HUDEP-2 (cell line): Measurements from ENCODE around the gene BBX.

Experiments used
- DNase-seq, 76 experiments: peaks; one replicate each; lab custom pipeline; 2025; ENCODE audit not compliant: unreplicated experiment in 76 of 76; lab: John Stamatoyannopoulos, UW

The BBX gene

DNA sequence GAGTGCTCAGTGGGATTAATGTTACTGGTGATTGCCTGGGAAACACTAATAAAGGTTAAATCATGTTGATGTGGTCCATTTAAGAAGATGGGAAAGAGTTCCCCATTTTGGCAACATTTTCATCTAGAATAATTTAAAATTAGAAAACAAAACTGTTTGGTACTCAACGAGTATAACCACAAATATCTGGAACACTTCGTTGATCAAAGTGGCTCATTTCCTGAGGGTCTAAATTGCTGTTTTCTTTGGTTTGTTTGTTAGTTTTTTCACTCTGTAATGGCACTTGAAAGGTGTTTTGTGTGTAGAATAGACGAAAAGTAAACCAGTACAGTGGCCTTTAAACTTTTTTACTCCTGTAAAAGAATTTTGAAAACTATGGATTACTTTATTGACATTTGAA lies 73.9 kb downstream of the BBX start:
- DNase-seq, result no peak

GRCh38 chr3:107598926-107599771 lies 76.4 kb downstream of the BBX start:
- DNase-seq, result peak in 6 of 76 experiments; percentile 1 to 20 (median 4)

GRCh38 chr3:107599772-107600145 lies 77.0 kb downstream of the BBX start:
- DNase-seq, result no peak

DNA sequence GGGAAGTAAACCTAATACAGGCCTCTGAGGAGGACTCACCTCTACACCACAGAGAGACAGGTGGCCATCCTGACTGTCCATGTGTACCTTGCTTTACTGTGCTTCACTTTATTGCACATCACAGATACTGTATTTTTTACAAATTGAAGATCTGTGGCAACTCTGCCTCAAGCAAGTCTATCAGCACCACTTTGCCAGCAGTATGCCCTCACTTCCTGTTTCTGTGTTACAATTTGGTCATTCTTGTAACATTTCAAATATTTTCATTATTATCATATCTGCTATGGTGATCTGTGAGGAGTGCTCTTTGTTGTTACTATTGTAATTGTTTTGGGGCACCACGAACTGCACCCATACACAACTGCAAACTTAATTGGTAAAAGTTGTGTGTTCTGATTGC lies 78.0 kb downstream of the BBX start:
- no peak for DNase-seq

GRCh38 chr3:107604057-107604822 lies 81.5 kb downstream of the BBX start:
- peak in 14 of 76 experiments; percentile 2 to 46 (median 16) for DNase-seq

DNA sequence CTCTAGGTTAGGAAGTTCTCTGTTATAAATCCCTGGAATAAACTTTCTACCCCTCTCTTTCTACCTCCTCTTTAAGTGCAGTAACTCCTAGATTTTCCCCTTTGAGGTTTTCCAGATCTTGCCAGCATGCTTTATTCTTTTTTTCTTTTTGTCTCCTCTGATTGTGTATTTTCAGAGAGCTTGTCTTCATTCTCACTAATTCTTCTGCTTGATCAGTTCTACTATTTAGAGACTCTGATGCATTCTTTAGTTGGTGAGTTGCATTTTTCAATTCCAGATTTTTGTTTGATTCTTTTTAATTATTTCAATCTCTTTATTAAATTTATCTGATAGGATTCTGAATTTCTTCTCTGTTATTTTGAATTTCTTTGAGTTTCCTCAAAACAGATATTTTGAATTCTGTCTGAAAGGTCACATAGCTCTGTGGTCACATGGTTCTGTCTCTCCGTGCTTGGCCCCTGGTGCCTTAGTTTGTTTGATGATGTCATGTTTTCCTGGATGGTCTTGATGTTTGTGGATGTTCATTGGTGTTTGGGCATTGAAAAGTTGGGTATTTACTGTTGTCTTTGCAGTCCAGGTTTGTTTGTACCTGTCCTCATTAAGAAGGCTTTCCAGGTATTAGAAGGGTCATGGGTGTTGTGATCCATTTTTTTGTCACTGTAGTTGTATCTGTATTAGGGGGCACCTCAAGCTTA lies 89.2 kb downstream of the BBX start:
- no peak for DNase-seq

DNA sequence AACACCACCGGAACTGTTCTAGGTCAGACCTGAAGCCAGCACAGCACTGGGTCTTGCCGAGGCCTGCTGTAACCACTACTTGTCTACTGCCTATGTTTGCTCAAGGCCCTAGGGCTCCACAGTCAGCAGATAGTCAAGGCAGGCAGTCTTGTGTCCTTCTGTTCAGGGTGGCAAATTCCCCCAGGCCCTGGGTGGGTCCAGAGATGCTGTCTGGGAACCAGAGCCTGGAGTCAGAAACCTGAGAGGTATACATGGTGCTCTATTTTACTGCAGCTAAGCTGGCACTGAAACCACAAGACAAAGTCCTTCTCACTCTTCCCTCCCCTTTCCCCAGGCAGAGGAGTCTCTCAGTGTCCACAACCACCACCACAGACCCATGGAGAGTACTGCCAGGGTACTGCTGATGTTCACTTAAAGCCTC lies 89.9 kb downstream of the BBX start:
- no peak for DNase-seq

GRCh38 chr3:107619549-107619948 lies 96.8 kb downstream of the BBX start:
- no peak for DNase-seq

- no peak for DNase-seq
Observed at GRCh38 chr3:107620534-107620933, 97.8 kb downstream of the BBX start.

DNA sequence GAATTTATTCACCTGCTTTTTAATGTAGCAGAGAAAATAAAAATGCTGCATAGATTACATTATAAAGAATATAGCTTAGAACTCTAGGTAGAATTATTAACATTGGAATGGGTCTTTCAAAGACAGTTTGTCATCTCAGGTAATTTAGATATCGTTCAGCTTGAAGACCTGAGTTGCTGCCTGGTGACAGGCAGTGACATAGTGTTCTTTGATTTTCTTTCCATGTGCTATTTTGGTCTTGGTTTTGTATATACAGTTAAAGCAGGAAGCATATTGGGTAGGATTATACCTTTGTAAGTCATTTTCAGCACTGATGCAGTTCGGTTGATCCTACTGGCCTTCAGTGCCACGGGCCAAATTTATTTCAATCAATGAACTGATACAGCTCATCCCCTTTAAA lies 98.7 kb downstream of the BBX start:
- DNase-seq, result no peak

DNA sequence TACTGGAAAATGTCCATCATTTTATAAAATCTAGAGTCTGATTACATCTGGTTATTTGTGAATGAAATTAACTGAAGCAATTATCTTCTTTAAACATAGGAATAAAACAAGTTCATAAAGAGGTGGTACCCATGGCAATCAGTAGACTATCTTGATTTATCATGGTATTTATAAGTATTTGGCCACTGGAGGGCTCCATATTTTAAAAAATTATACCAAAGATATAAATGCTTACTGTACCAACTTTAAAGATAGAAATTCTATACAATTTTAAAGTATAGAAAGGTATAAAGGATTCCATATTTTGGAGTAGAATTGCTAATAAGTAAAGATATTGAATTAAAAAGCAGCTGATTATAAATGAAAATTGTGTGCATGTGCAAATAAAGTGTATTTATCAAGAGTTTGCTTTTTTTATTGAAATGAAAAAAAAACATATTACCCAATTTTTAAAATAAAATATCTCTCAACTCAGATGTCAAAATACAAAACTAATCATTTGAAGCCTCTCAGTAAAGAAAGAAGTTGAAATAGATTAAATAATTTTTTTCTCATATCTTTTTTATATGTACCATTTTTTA lies 105.3 kb downstream of the BBX start:
- no peak for DNase-seq

DNA sequence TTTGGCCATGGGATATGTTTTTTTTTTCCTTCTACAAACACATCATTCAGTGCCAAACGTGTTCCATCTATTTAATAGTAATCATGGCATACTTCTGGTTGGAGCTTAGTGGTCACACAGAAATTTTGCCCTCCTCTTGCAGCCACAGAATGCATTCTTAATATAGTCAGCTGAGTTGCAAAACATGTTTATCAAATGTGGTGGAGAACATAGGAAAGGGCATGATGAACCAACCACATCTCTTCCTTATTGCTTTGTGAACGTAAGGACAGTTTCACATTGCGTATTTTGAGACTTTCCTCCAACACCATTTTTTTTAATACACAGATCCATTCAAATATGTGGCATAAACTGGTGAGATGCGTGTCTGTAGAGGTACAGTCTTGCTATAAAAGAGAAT lies 106.8 kb downstream of the BBX start:
- DNase-seq, result no peak

GRCh38 chr3:107630779-107631178 lies 108.0 kb downstream of the BBX start:
- DNase-seq, result no peak

- no peak for DNase-seq
Observed at GRCh38 chr3:107632576-107632975, 109.8 kb downstream of the BBX start.

- DNase-seq, result no peak
Observed at GRCh38 chr3:107633327-107634098, 110.8 kb downstream of the BBX start.

DNA sequence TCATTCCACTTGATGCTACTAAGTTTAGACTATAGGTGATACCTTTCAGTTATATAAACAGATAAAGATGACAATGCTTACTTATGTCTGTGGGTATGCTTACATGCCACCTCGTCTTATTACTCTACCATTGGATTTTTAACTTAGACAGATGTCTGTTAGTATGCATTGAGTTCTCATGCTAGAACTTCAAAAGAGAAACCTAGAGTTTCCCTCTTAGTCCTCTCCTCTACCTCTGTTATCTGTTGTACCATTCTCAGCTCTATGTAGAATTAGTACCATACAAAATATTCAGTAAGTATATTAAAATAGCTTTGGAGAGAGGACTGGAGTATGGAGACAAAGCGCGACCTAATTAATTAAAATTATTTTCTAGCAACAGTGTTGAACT lies 111.3 kb downstream of the BBX start:
- no peak for DNase-seq

GRCh38 chr3:107637416-107638183 lies 114.8 kb downstream of the BBX start:
- DNase-seq, result no peak

GRCh38 chr3:107641572-107642307 lies 119.0 kb downstream of the BBX start:
- no peak for DNase-seq
